Hepatocyte (in vitro differentiated cells): ENCODE data around the gene FUCA2. TPM values are rescaled to one million over a fixed set of nuclear protein-coding genes. Genes with fewer than 3 reads are reported as not detected.

ENCODE experiments used
- DNase-seq: peaks from one replicate; pipeline ENCODE4 v3.0.0-alpha.2; 2016; ENCODE audit warnings: low spot score
- H2AFZ ChIP-seq: fragments of 200-600 bp; sonication (generic); 2 replicates; pipeline ENCODE4 v1.6.0; 2016; ENCODE audit warnings: antibody characterized with exemption, mild to moderate bottlenecking
- H3K27ac ChIP-seq: fragments of 200-600 bp; sonication (generic); 2 replicates; pipeline ENCODE4 v1.5.1; 2016; ENCODE audit warnings: mild to moderate bottlenecking
- H3K27me3 ChIP-seq: fragments of 200-600 bp; sonication (generic); 2 replicates; pipeline ENCODE4 v1.6.1; 2016
- H3K36me3 ChIP-seq: fragments of 200-600 bp; sonication (generic); replicated peaks from 2 replicates; pipeline ENCODE4 v1.5.1; 2016; ENCODE audit warnings: low read depth; ENCODE audit not compliant: insufficient read depth
- H3K4me1 ChIP-seq: fragments of 200-600 bp; sonication (generic); 2 replicates; pipeline ENCODE4 v1.5.1; 2016; ENCODE audit warnings: mild to moderate bottlenecking, moderate library complexity; ENCODE audit not compliant: insufficient read depth
- H3K4me2 ChIP-seq: fragments of 200-600 bp; sonication (generic); 2 replicates; pipeline ENCODE4 v1.6.0; 2016
- H3K4me3 ChIP-seq: fragments of 200-600 bp; sonication (generic); 2 replicates; pipeline ENCODE4 v1.5.1; 2016; ENCODE audit warnings: mild to moderate bottlenecking
- H3K79me2 ChIP-seq: fragments of 200-600 bp; sonication (generic); 2 replicates; pipeline ENCODE4 v1.6.0; 2017; ENCODE audit warnings: mild to moderate bottlenecking
- H3K9me2 ChIP-seq: fragments of 200-600 bp; sonication (generic); replicated peaks from 2 replicates; pipeline ENCODE4 v1.6.0; 2017; ENCODE audit warnings: mild to moderate bottlenecking; ENCODE audit not compliant: insufficient read depth
- H3K9me3 ChIP-seq: fragments of 200-600 bp; sonication (generic); 2 replicates; pipeline ENCODE4 v1.5.1; 2016; ENCODE audit warnings: low read depth, mild to moderate bottlenecking
- H4K20me1 ChIP-seq: fragments of 200-600 bp; sonication (generic); 2 replicates; pipeline ENCODE4 v1.6.0; 2016; ENCODE audit warnings: mild to moderate bottlenecking; ENCODE audit not compliant: insufficient read depth, poor library complexity, severe bottlenecking
- CTCF ChIP-seq: fragments of 200-600 bp; sonication (generic); IDR thresholded peaks from 2 replicates; pipeline ENCODE4 v1.5.1; 2016; ENCODE audit warnings: antibody characterized with exemption, mild to moderate bottlenecking; ENCODE audit not compliant: poor library complexity
- EZH2 ChIP-seq: fragments of 200-600 bp; sonication (generic); IDR thresholded peaks from 2 replicates; pipeline ENCODE4 v1.6.1; 2016; ENCODE audit warnings: antibody characterized with exemption, mild to moderate bottlenecking, borderline replicate concordance
- EZH2phosphoT487 ChIP-seq: fragments of 200-600 bp; sonication (generic); IDR thresholded peaks from one replicate; pipeline ENCODE4 v1.6.1; 2018; ENCODE audit warnings: antibody characterized with exemption, mild to moderate bottlenecking, low read depth, moderate library complexity; ENCODE audit not compliant: unreplicated experiment, severe bottlenecking
- WGBS: methylation state at CpG from one replicate; pipeline ENCODE4 v1.1.6; 2016; ENCODE audit warnings: low lambda C conversion rate; ENCODE audit errors: missing lambda C conversion rate; 5-methylcytosine and 5-hydroxymethylcytosine counted together
- polyA plus RNA-seq: library from polyadenylated mRNA; unstranded; fragments of >200 nt; fragmentation: Nextera tagmentation; extraction: Ambion mirVana; gene quantifications from 2 replicates; pipeline ENCODE4 v1.2.1, GENCODE V29; 2016
- total RNA-seq: library from RNA; depleted of rRNA; stranded (reverse); fragments of >200 nt; gene quantifications from 2 replicates; pipeline ENCODE4 v1.2.3, GENCODE V29; 2014

Gene FUCA2
- total RNA-seq (117 TPM in 2 replicates), polyA plus RNA-seq (141 and 142 TPM in 2 replicates)

- Histone ChIP-seq H3K36me3 (no peaks in the 10 kb centered on the region), H2AFZ (peak within 1 kb of the TSS; percentile 84), H3K4me1 (peaks cover 12% of the 10 kb centered on the region), H3K79me2 (peaks cover 38% of the 10 kb centered on the region), H3K4me2 (peak within 1 kb of the TSS; percentile 84), H4K20me1 (peaks cover 3% of the 10 kb centered on the region), H3K27me3 (no peaks in the 10 kb centered on the region), H3K27ac (peak within 1 kb of the TSS; percentile 91), H3K9me2 (no peaks in the 10 kb centered on the region), H3K4me3 (peak within 1 kb of the TSS; percentile 58), H3K9me3 (no peaks in the 10 kb centered on the region)
- TF ChIP-seq EZH2, result no peak
- no peak for TF ChIP-seq EZH2phosphoT487
- no peak for TF ChIP-seq CTCF
- peak; percentile 96 for DNase-seq
- WGBS, result 8% methylated on average over 62 of the region's 63 CpGs
These were observed at the start of gene FUCA2 for GRCh38 chr6:143510991-143511891. TSS of gene FUCA2 (minus strand) at chr6:143511720. CDS start at chr6:143511634, 86 bp downstream.

- WGBS, result 92% methylated on average over 9 of the region's 9 CpGs
- H3K36me3 ChIP-seq, result no peaks in the 10 kb centered on the region
- H3K9me3 ChIP-seq, result no peaks in the 10 kb centered on the region
- no peaks in the 10 kb centered on the region for H3K27me3 ChIP-seq
- no peaks in the 10 kb centered on the region for H3K9me2 ChIP-seq
- no peaks in the 10 kb centered on the region for H4K20me1 ChIP-seq
- no peak overlapping the region for H2AFZ ChIP-seq
- H3K4me2 ChIP-seq, result no peak overlapping the region
- H3K27ac ChIP-seq, result no peak overlapping the region
- no peaks in the 10 kb centered on the region for H3K4me1 ChIP-seq
- TF ChIP-seq EZH2phosphoT487, result no peak
- no peak for TF ChIP-seq EZH2
- no peak for DNase-seq
- peaks cover 21% of the 10 kb centered on the region for H3K79me2 ChIP-seq
- no peak overlapping the region for H3K4me3 ChIP-seq
These were observed 49.7 kb upstream of the FUCA2 start for GRCh38 chr6:143561105-143561704.

- no peaks in the 10 kb centered on the region for H3K9me3 ChIP-seq
- WGBS, result 77% methylated on average over 3 of the region's 3 CpGs
These were observed 47.6 kb upstream of the FUCA2 start for GRCh38 chr6:143559051-143559660.

More at GRCh38 chr6:143559051-143559660, 47.6 kb upstream of the FUCA2 start:
- no peak for TF ChIP-seq EZH2phosphoT487
- TF ChIP-seq CTCF, result no peak
- no peak for TF ChIP-seq EZH2
- Histone ChIP-seq H2AFZ (no peak overlapping the region), H3K27me3 (no peaks in the 10 kb centered on the region), H3K4me1 (peaks cover 12% of the 10 kb centered on the region), H3K4me3 (no peak overlapping the region), H3K79me2 (peaks cover 28% of the 10 kb centered on the region), H3K27ac (no peak overlapping the region), H3K9me2 (no peaks in the 10 kb centered on the region), H4K20me1 (no peaks in the 10 kb centered on the region), H3K36me3 (no peaks in the 10 kb centered on the region), H3K4me2 (no peak overlapping the region)
- no peak for DNase-seq
